GM21723 (cell line): ENCODE data around the gene ZNF710.
A peak's percentile ranks its signal among the peaks of the same experiment; 100 is the strongest.

ENCODE experiments used
- ATAC-seq: cut with Tn5 transposase; IDR thresholded peaks from one replicate; pipeline ENCODE4 v1.9.1; 2021; ENCODE audit warnings: mild to moderate bottlenecking, moderate library complexity; ENCODE audit not compliant: unreplicated experiment

ZNF710 gene

GRCh38 chr15:90036806-90037510 is 35.8 kb downstream of the ZNF710 start:
- ATAC-seq, result no peak

GRCh38 chr15:90037511-90037860 is 36.4 kb downstream of the ZNF710 start:
- no peak for ATAC-seq

- peak; percentile 69 for ATAC-seq
These were observed 37.0 kb downstream of the ZNF710 start for GRCh38 chr15:90037961-90038631.

GRCh38 chr15:90038632-90039095 is 37.5 kb downstream of the ZNF710 start:
- no peak for ATAC-seq

DNA sequence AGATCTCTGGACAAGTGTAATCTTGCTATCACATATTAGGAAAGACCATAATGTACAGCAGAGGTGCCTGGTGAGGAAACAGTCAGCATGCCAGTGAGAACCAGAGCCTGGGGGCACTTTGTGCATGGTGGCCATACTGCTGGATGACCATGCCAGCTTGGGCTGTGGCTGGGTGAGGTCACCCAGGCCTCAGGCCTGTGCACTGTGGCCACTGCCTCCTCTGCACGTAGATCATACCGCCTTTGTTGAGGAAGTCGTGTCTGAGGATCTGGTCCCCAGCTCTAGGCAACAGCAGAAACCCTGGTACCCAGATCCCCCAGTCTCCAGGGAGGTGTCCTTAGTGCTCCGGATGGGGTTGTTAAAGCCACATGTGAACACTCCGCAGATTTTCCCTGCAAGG is 38.9 kb downstream of the ZNF710 start:
- no peak for ATAC-seq

GRCh38 chr15:90040618-90041017 is 39.5 kb downstream of the ZNF710 start:
- no peak for ATAC-seq

DNA sequence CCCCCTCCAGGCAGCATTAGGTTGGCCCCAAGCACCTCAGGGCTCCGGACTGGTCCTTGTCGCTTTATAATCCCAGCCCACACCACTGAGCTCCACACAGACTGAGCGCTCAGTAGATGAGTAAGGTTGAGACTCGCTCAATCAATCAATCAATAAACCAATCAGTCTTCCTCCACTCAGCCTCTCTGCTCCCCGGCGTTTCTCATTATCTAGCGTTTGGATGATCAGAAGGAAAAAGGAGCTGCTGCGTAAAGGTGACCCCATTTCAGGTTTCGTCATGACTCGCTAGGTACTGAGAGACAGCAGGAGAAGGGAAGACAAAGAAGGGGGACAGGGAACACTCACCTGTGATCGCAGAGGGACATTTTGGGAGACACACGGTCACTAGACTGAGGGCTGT is 41.2 kb downstream of the ZNF710 start:
- no peak for ATAC-seq

GRCh38 chr15:90042766-90043529 is 41.8 kb downstream of the ZNF710 start:
- no peak for ATAC-seq

- ATAC-seq, result no peak
These were observed 42.4 kb downstream of the ZNF710 start for GRCh38 chr15:90043530-90044010.

DNA sequence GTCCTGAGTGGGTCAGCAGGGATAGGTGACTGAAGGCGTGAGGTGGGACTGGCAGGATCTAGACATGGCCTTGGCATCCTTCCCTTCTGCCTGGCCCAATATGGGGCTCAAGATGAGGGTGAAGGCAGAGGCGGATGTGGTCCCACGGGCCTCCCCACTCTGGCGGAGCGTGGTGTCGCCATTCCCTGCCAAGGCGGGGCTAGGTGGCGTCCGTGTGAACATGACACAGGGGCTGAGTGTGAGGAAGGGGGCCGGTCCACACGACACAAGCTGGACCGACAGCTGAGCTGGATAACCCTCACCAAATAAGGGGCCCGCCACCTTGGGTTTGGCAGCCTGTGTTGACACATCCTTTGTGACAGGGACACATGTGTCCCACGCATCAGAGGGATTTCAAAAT is 43.1 kb downstream of the ZNF710 start:
- ATAC-seq, result no peak

- no peak for ATAC-seq
These were observed 43.8 kb downstream of the ZNF710 start for GRCh38 chr15:90044916-90045371.

DNA sequence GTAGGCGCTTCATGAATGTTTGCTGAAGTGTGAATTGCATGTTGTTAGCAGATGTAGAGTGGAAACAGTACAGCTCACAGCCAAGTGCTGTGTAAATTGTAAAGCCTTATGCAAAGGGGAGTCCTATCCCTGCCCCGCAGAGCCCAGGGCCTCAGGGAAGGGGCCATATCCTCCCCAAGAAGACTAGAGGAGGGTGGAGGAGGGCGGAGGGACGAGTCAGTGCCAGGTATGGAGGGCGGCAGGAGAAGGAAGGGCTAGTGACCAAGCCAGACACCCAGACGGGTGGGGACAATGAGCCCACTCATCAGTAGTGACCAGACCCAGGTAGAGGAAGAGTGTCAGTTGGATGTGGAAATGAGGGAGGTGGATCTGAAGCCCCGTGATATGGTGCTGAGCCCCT is 45.2 kb downstream of the ZNF710 start:
- no peak for ATAC-seq

DNA sequence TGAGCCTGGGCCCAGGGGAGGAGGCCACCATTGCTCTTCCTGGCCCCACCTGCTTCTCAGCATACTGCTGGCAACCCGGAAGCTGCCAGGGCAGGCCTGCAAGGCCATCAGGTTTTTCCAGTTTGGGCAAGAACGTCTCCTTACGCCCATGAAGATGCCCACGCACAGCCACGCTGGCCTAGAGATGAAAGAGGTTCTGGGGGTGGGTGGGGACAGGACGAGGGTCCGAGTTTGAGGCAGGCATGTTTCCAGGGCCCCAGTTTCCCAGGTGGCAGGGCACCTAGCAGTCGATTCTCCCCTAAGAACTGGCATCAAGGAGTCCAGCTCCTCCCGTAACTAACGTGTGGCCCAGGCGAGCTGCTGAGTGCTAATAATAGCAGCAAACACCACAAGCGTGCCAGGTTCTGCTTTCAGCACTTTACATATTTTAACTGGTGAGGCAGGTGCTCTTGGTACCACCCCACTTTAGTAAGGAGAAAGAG is 45.8 kb downstream of the ZNF710 start:
- peak; percentile 51 for ATAC-seq

DNA sequence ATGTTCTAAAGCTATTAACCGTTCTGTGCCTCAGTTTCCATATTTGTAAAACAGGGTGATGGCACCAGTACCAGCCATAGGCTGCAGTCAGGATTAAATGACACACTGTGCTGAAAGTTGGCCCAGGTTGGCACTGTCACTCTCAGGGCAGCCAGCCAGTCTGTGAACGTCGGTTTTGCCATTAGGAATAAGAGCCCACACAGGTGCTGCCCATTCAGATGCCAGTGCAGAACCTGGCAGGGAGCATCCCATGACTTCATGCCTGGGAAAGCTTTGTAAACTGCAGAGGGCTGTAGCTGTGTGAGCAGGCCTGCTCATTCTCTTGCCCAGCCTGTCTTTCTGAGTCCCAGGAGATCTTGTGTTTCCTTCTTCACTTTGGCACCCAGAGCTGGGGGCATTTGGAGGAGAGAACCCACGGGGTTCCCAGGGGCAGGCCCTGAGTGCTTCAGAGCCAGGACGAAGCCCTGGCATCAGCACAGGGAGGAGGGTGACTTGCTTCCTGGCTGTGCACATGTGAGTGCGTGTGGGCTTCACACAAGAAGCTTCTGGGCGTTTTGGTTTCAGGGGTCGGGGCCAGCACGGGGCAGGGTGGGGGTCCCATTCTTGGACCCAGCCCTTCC is 46.9 kb downstream of the ZNF710 start:
- no peak for ATAC-seq

GRCh38 chr15:90049030-90049429 is 47.9 kb downstream of the ZNF710 start:
- ATAC-seq, result no peak

- no peak for ATAC-seq
These were observed 48.8 kb downstream of the ZNF710 start for GRCh38 chr15:90049666-90050604.

DNA sequence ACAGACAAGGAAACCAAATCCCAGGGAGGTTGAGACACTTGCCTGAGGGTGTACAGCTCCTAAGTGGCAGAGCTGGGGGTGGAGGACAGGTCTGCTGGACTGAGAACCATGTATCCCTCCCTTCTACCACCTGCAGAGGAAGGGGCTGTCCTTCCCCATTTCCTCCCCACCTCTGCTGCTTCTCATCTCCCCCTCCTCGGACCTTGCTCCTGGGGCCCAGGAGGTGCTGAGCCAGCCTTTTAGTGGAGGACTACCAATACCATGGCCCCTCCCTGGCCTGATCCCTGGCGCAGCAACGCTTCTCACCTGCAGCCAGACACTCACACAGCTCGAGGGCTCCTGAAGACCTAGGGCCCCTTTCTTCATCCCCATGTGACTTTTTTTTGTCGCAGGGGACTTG is 50.8 kb downstream of the ZNF710 start:
- no peak for ATAC-seq

GRCh38 chr15:90053685-90054466 is 52.8 kb downstream of the ZNF710 start:
- no peak for ATAC-seq

DNA sequence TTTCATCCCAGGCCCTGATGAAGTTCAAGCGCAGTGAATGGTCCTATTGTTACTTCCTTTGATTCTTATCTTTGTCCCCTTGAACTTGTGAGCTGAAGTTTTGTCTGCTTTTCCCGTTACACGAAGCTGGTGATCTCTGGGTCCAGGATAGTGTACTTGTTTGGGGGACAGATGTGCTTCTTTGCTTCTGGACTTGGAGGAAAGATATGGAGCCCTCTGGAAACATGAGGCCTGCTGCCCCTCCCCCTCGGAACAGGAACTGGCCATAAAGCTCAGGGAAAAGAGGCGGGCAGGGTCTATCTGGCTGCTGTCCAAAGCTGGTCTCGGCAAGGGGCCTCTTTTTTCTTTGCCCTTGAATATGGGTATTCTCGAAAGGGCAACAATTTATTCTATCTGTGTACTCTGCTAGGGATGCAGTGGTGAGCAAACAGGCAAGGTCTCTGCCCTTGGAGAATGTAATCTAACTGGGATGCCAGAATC is 53.5 kb downstream of the ZNF710 start:
- no peak for ATAC-seq
